ENCODE results near the gene RNU6-7.

RNU6-7 gene

DNA sequence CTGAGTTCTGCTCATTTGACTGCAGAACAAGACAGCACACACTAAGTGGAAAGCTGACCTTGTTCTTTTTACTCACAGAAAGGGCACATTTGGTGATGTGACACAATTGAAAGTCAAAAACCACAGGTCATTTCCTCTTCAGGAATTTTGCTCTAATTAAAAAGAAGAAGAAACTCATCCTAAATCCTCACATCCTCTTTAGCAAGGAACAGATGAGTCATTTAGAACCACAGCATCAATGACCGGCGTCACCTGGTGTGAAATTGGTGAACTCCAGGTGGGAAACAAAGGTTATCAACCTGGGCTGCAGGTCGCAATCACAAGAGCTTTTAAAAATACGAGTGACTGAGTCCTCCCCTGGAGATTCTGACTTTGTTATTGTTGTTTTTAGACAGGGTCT is 4.1 kb downstream of the RNU6-7 start:
- no peak for DNase-seq

GRCh38 chr14:32206552-32206951 is 4.7 kb downstream of the RNU6-7 start:
- DNase-seq, result no peak

DNA sequence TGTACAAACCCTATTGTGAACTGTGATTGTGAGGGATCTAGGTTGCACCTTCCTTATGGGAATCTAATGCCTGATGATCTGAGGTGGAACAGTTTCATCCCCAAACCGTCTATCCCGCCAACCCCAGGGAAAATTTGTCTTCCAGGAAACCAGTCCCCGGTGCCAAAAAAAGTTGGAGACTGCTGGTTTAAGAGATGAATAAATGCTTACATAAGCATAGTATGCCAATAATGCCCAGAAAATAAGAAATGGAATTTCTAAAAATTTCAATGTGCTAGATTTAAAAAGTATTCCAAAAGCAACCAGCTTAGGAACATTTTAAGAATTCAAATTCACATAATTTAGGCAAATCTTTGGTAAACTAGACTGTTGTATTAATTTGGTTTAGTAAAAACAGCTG is 6.6 kb downstream of the RNU6-7 start:
- DNase-seq, result no peak

GRCh38 chr14:32209471-32209870 is 7.6 kb downstream of the RNU6-7 start:
- no peak for DNase-seq

GRCh38 chr14:32211068-32211404 is 9.2 kb downstream of the RNU6-7 start:
- no peak for DNase-seq

DNA sequence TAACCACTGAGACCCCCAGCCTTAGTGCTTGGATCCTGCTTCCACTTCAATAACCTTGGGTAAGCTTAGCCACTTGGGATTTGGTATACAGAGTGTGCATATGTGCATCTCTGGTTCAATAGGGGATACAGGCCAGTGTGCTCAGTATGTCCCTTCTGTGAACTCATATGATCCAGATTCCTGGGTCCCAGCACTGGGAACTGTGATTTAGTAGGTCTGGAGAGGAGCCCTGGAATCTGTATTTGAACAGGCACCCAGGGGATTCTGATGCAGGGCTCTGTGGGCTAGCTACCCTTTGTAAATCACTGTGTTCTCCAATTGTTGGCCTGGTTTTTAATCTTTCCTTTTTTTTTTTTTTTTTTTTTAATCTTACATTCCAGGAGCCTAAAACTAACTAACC is 11.0 kb downstream of the RNU6-7 start:
- DNase-seq, result no peak

DNA sequence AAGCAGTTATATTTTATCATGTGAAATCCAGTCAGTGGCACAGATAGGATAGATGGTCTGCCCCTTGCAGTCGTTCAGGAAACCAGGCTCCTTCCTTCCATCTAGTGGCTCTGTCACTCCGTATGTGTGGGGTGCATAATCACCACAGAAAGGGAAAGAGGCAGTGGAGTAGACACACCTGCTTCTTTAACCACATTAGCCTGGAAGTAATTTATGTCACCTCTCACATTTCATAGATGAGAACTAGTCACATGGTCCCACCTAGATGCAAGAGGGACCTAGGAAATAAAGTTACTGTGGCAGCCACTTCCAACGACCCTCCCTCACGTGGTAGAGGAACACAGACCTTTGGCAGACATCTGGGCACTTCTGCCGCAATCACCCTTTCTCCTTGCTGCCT is 15.5 kb downstream of the RNU6-7 start:
- peak; percentile 39 for DNase-seq

- peak; percentile 61 for DNase-seq
These were observed 23.0 kb downstream of the RNU6-7 start for GRCh38 chr14:32224737-32225377.

DNA sequence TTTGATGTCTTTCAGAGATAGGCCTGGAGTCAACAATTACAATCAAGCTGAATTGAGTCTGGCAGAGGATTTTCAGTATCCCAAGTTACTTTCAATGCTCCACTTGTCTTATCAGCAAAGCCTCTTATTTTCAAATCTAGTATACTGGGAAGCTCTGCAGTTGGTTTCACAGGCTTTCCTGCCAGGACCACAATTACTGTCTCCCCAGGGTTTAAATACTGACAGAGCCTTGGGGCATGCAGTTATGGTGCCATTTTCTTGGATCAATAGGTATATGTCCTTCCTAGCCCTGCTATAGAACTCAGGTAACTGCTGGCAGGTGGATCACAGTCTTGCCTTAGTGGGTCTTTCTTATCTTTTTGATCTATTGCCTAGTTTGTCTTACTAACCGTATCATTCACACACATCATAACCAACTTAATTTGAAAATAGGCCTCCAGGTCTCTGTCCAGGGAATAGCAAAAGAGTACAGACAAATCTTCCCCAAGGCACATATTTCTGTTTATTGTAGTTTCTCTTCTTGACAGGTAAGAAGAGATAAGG is 23.6 kb downstream of the RNU6-7 start:
- DNase-seq, result no peak

DNA sequence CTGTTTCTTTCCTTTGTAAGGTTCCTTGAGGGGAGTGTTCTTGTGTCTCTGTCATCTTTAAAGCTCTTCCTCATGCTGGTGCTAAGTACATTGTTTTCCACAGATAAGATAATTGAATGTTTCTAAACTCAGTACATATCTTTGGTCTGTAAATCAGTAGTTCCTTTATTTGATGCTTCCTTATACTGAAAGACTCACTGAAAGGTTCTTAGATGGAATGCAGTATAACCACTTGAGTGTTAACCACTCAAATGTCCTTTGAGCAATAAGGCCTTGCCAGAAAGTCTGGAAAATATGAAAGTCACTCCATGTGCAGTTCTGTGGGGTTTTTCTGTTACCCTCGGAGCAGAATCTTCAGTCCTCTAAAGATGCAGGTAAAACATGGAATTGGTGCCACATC is 24.2 kb downstream of the RNU6-7 start:
- no peak for DNase-seq

DNA sequence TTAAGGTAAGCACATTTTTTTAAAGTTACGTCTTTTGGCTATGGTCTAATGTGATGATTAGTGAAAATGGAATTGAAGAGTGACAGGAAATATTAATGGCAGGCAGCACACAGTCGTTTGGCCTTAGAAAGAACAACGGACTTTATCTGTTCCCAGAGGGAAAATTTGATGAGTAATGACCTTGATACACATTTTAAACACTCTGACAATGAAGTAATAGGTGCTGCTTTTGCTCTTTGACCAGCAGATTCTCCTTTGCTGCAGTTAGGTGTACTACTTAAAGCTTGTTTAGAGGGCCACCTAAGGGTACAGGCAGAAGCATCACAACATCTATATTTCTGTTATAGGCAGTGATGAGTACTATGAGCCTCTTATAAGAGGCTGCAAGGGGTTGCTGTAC is 28.3 kb downstream of the RNU6-7 start:
- no peak for DNase-seq

DNA sequence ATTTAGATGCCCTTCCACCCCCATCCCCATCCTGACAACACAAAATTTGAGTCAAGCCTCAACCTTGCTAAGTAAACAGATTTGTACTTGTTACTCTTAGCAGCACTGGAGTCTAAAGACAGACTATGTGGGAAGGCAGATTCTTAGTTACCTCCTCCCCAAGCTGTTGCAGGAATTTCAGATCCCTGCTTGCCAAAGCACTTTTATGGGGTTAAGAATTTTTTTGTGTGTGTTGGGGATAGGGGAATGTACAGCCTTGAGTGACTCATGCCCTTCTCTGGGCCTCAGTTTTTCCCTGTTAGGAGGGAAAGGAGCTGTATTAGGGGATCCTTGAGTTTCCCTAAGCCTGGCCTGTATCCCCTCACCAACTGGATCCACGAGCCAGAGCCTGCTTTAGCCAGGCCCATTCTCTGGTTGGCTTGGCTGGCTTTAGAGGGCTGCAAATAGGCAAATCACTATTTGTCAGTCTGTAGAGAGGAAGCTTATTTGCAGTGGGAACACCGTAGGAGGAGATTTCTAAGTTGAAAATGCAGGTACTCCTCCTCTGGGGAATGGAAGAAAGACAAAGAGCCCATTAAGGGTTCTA is 28.9 kb downstream of the RNU6-7 start:
- DNase-seq, result no peak

DNA sequence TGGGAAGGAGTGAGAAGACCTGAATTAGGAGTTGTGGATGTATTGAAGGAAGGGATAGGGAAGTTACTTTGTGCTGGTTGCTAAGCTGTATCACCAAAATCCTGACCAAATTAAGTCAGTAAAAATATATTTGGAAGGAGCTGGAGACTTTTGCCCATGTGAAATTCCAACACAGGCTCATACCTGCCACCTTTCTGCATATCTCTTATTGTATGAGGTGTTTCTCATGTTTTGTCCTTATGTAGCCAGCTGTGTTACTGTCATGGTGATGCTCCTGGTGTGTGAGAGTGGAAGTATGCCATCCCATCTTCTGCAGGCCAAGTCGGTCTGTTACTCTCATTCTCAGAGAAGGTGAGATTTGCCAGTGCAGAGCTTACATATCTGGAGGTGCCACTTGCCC is 30.6 kb downstream of the RNU6-7 start:
- no peak for DNase-seq

GRCh38 chr14:32233260-32233659 is 31.4 kb downstream of the RNU6-7 start:
- DNase-seq, result peak; percentile 69

GRCh38 chr14:32244404-32244803 is 42.6 kb downstream of the RNU6-7 start:
- DNase-seq, result peak; percentile 27

- DNase-seq, result no peak
These were observed 44.9 kb downstream of the RNU6-7 start for GRCh38 chr14:32246751-32247150.

DNA sequence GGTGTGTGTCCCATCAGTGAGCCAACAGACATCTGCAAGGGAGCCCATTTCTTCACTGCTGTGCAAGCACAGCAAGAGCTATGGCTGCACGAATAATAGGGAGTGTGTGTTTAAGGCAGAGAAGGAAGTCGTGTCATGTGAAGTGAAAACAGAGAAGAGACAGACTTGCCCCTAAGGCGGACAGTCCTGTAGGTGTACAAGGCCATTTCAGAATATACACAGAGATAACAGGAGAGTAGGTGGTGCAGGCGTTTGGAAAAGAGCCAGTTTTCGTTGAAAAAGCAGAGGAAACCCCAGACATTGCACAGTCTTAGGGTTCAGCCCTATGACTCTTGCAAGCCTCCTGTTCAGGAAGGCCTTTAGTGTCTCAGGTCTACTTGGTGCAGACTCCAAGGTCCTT is 47.5 kb downstream of the RNU6-7 start:
- no peak for DNase-seq

GRCh38 chr14:32249780-32250179 is 47.9 kb downstream of the RNU6-7 start:
- no peak for DNase-seq

GRCh38 chr14:32250681-32251080 is 48.8 kb downstream of the RNU6-7 start:
- no peak for DNase-seq

- DNase-seq, result no peak
These were observed 49.7 kb downstream of the RNU6-7 start for GRCh38 chr14:32251530-32251929.
